Panc1 (cell line): ENCODE data around the gene BAZ2B. TPM values are rescaled to one million over a fixed set of nuclear protein-coding genes. Genes with fewer than 3 reads are reported as not detected.

Source experiments
- ATAC-seq: fragments of 200-7000 bp; cut with Tn5 transposase; 2 replicates; pipeline ENCODE4 v1.9.1; 2020; ENCODE audit warnings: mild to moderate bottlenecking, moderate library complexity
- BruUV-seq: library from RNA; stranded (reverse); fragments of 400-500 nt; replicated peaks from 2 replicates; lab custom pipeline; 2021; lab: Mats Ljungman, UMichigan
- CTCF ChIA-PET: fragments of 300-600 bp; sonication (Branson Sonifier 250); formaldehyde crosslinking; loops from one replicate; lab custom pipeline; 2022; ENCODE audit warnings: antibody characterized with exemption; lab: Charles Lee
- POLR2A ChIA-PET: fragments of 300-600 bp; sonication (Branson Sonifier 250); formaldehyde crosslinking; loops from one replicate; lab custom pipeline; 2022; ENCODE audit warnings: antibody characterized with exemption; lab: Charles Lee
- DNase-seq: peaks from one replicate; pipeline ENCODE4 v3.0.0-alpha.2; 2010; ENCODE audit warnings: low read depth, low spot score
- H3K27ac ChIP-seq: 2 replicates; pipeline ENCODE4 v1.5.1; 2011; ENCODE audit warnings: mild to moderate bottlenecking, low read length, inconsistent platforms
- H3K27me3 ChIP-seq: fragments of 200-500 bp; sonication (Bioruptor generic); 2 replicates; pipeline ENCODE4 v1.6.0; 2014; ENCODE audit warnings: low read length, inconsistent platforms; ENCODE audit not compliant: control insufficient read depth, insufficient read depth
- H3K36me3 ChIP-seq: fragments of 200-500 bp; sonication (Bioruptor generic); 2 replicates; pipeline ENCODE4 v1.5.1; 2014; ENCODE audit warnings: inconsistent platforms, mild to moderate bottlenecking, low read length, moderate library complexity; ENCODE audit not compliant: control insufficient read depth, insufficient read depth
- H3K4me1 ChIP-seq: 2 replicates; pipeline ENCODE4 v1.5.1; 2011; ENCODE audit warnings: inconsistent platforms, mild to moderate bottlenecking, low read length, moderate library complexity; ENCODE audit not compliant: control insufficient read depth, insufficient read depth
- H3K4me3 ChIP-seq, 2 experiments: 2 replicates each; pipeline ENCODE4 v1.5.1; 2011 to 2012; ENCODE audit warnings: low read depth in 2 of 2, low read length in 2 of 2, mild to moderate bottlenecking in 2 of 2, inconsistent platforms in 1 of 2, moderate library complexity in 1 of 2
- H3K9me3 ChIP-seq: fragments of 200-500 bp; sonication (Bioruptor generic); 2 replicates; pipeline ENCODE4 v1.5.1; 2014; ENCODE audit warnings: low read depth, mild to moderate bottlenecking, inconsistent platforms, low read length, moderate library complexity; ENCODE audit not compliant: control insufficient read depth, insufficient read depth
- CTCF ChIP-seq: fragments of 450-650 bp; IDR thresholded peaks from 2 replicates; pipeline ENCODE4 v1.5.1; 2017; ENCODE audit warnings: mild to moderate bottlenecking
- POLR2AphosphoS5 ChIP-seq: IDR thresholded peaks from 2 replicates; pipeline ENCODE4 v1.6.1; 2012; ENCODE audit warnings: mild to moderate bottlenecking, low read depth, low read length, moderate library complexity
- REST ChIP-seq, 2 experiments: IDR thresholded peaks; 2 replicates each; pipeline ENCODE4 v1.6.1; 2011 to 2012; ENCODE audit warnings: low read depth in 2 of 2, control low read depth in 1 of 2, low read length in 1 of 2, mild to moderate bottlenecking in 1 of 2, moderate library complexity in 1 of 2; ENCODE audit not compliant: insufficient read depth in 1 of 2
- SIN3A ChIP-seq: IDR thresholded peaks from 2 replicates; pipeline ENCODE4 v1.6.1; 2012; ENCODE audit warnings: low read depth, mild to moderate bottlenecking, low read length, moderate library complexity, borderline replicate concordance; ENCODE audit not compliant: insufficient read depth
- TCF7L2 ChIP-seq: IDR thresholded peaks from 2 replicates; pipeline ENCODE4 v1.6.1; 2011; ENCODE audit warnings: mild to moderate bottlenecking, low read depth, low read length, inconsistent platforms
- in situ Hi-C: cut with HindIII; loops from 2 replicates; pipeline ENCODE4 v1.10.0; 2016; ENCODE audit warnings: low sequenced_read_pairs, low pct_unique_long_range_greater_than_20kb
- intact Hi-C: fragments of 100-400 bp; cut with micrococcal nuclease; formaldehyde crosslinking; loops from one replicate; pipeline ENCODE4 v1.10.0; 2022; ENCODE audit not compliant: unreplicated experiment
- total RNA-seq: library from RNA; stranded (reverse); gene quantifications from one replicate; pipeline ENCODE4 v1.2.1, GENCODE V29; 2021; ENCODE audit not compliant: unreplicated experiment

Gene BAZ2B
- total RNA-seq, 1 experiment from 2014 or later, result 38.6 TPM

- H3K27me3 ChIP-seq, result no peaks in the 10 kb centered on the region
- no TSS peak for BruUV-seq
- intact Hi-C loops, result no loop called here
- H3K27ac ChIP-seq, result no peak overlapping the region
- no peaks in the 10 kb centered on the region for H3K4me1 ChIP-seq
- TF ChIP-seq CTCF (no peak), TCF7L2 (no peak), REST (IDR thresholded peaks at IDR 0.05; ENCODE audit: insufficient read depth in 1 of 2, low read depth in 2 of 2, low read length in 1 of 2) (no peak), SIN3A (no peak), POLR2AphosphoS5 (no peak)
- ChIA-PET POLR2A (no interaction called here), CTCF (no interaction called here)
- no peaks in the 10 kb centered on the region for H3K9me3 ChIP-seq
- H3K4me3 ChIP-seq, result no peak overlapping the region
- ATAC-seq (no peak), DNase-seq (no peak)
- in situ Hi-C loops, result no loop called here
- no peaks in the 10 kb centered on the region; the same call in 1 of the 2 replicates for H3K36me3 ChIP-seq
Observed at GRCh38 chr2:159456500-159457426, 159.6 kb downstream of the BAZ2B start.

- no peaks in the 10 kb centered on the region for H3K4me1 ChIP-seq
- H3K27me3 ChIP-seq, result no peaks in the 10 kb centered on the region
- no peaks in the 10 kb centered on the region; the same call in 1 of the 2 replicates for H3K36me3 ChIP-seq
- ChIA-PET CTCF (interaction anchor here (0.6 kb wide), 2 partner anchors 513 to 760 kb away, joined by 3 to 4 read pairs; no protein-coding TSS in a partner anchor), POLR2A (interaction anchor here (0.5 kb wide), 1 partner anchor 93 kb away, joined by 3 read pairs; no protein-coding TSS in a partner anchor)
- BruUV-seq, result no TSS peak
- no peaks in the 10 kb centered on the region for H3K9me3 ChIP-seq
- ATAC-seq (no peak), DNase-seq (no peak)
- TF ChIP-seq SIN3A, result no peak
- no peak for TF ChIP-seq TCF7L2
- no peak for TF ChIP-seq REST (IDR thresholded peaks at IDR 0.05; ENCODE audit: insufficient read depth in 1 of 2, low read depth in 2 of 2, low read length in 1 of 2)
- no peak for TF ChIP-seq CTCF
- no peak overlapping the region for H3K4me3 ChIP-seq
- in situ Hi-C loops (no loop called here), intact Hi-C loops (no loop called here)
- no peak overlapping the region for H3K27ac ChIP-seq
Observed at GRCh38 chr2:159455330-159455918, 160.9 kb downstream of the BAZ2B start.
